HG03159 (cell line): ENCODE measurements around the gene OR10A5.
"Not testable (repeated sequence)": the region's sequence is repeated elsewhere in the genome, so short reads cannot be mapped to it uniquely, and the experiment has no call there.

Source experiments
- ATAC-seq: cut with Tn5 transposase; IDR thresholded peaks from one replicate; pipeline ENCODE4 v1.9.1; 2021; ENCODE audit warnings: mild to moderate bottlenecking, moderate library complexity; ENCODE audit not compliant: unreplicated experiment

OR10A5 gene

DNA sequence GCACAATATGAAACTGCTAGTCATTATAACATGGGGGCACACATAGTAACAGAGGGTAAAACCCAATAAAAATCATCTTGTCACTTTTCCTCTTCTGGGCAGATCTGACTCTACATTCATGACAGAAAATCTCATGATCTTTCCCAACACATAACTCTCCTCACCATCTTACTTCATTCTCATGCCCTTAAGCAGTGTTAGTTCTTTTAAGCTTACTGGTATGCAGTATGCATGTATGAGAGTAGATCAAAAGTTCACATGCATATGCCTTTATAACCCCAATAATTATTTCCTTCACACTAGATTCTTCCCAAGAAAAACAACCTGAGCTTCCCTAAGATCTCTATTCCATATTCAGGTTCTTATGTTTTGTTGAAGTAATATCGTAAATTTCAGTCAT is 25.8 kb downstream of the OR10A5 start:
- ATAC-seq, result no peak

DNA sequence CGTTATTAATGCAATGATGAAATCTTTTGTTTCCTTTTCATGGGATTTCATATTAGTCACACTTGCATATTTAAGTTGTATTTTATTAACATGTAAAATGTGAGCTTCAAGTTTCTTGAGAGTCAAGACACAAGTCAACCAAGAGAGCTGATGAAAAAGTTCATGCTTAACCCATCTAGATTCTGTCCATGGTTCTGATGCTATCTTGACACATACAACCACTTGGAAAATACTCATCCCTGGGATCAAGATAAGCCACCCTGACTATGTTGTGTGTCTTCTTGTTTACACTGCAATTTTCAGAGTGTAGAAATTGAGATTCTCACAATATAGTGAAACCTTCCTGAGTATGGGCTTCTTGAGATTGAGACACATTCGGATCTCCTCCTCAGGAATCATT is 30.3 kb downstream of the OR10A5 start:
- ATAC-seq, result no peak

DNA sequence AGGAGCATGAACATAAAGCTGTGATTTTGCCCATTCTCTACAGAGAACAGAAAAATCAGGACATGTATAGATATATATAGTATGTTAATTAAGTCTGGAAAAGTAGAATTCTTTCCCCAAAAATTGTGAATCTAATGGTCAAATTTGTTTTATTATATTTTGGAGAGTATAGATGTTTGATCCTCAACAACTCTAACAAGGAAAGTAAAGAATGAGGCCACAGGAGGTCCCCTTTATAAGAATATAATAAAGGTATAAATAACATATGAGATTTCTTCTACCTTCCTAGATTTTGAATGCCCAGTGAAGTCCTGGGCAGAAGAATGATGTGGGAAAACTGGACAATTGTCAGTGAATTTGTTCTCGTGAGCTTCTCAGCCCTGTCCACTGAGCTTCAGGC is 30.8 kb downstream of the OR10A5 start, which contains the start of gene OR10A4:
TSS of gene OR10A4 (plus strand) at position 301 of the 400 bp plus-strand sequence. CDS start at position 324, 23 bp downstream.
- no peak for ATAC-seq

DNA sequence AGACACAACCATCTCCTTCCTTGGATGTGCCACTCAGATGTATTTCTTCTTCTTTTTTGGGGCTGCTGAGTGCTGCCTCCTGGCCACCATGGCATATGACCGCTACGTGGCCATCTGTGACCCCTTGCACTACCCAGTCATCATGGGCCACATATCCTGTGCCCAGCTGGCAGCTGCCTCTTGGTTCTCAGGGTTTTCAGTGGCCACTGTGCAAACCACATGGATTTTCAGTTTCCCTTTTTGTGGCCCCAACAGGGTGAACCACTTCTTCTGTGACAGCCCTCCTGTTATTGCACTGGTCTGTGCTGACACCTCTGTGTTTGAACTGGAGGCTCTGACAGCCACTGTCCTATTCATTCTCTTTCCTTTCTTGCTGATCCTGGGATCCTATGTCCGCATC is 31.4 kb downstream of the OR10A5 start:
- ATAC-seq, result no peak

DNA sequence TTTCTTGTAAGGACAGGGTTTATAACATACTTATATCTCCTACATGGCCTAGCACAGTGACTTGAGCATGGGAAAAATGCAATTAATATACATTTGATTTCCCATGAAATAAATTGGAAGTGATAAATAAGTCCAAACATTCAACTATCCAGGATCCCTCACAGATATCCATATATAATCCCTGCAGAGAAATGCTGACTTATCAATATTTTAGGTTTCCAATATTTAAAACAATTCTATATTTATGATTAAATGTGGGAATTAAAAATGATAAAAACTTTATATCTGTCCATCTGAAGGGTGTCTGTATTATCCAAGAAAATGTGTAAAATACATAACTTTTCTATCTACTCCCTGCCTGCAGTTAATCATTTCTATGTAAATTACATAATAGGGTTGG is 37.3 kb downstream of the OR10A5 start:
- no peak for ATAC-seq

DNA sequence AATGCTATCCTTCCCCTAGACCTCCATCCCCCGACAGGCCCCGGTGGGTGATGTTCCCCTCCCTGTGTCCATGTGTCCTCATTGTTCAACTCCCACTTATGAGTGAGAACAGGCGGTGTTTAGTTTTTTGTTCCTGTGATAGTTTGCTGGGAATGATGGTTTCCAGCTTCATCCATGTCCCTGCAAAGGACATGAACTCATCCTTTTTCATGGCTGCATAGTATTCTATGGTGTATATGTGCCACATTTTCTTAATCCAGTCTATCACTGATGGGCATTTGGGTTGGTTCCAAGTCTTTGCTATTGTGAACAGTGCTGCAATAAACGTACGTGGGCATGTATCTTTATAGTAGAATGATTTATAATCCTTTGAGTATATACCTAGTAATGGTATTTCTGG is 42.2 kb downstream of the OR10A5 start:
- not testable (repeated sequence) for ATAC-seq

DNA sequence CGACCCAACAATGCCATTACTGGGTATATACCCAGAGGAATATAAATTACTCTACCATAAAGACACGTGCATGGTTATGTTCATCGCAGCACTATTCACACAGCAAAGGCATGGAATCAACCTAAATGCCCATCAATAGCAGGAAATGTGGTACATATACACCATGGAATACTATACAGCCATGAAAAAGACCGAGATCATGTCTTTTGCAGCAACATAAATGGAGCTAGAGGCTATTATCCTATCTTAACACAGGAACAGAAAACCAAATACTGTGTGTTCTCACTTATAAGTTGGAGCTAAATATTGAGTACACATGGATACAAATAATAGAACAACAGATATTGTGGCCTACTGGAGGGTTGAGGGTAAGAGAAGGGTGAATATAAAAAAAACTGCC is 43.3 kb downstream of the OR10A5 start:
- ATAC-seq, result no peak

DNA sequence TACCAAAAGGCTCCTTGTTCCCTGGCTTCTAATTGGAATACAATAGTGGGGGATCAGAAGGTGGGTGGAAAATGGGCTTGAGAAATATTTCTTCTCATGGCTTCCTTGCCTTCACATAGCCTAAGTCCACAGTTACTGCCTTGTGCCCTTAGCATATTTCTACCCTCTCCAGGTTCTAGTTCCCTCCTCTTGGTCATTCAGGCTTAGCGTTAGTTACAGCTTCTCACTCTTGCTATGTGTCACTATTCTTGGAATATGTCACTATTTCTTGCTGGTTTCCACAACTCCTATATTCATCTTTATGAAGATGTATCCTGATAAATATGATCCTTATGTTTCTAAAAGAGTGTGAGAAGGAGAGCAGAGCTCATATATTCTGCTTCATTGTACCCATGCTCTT is 44.4 kb downstream of the OR10A5 start:
- ATAC-seq, result no peak

DNA sequence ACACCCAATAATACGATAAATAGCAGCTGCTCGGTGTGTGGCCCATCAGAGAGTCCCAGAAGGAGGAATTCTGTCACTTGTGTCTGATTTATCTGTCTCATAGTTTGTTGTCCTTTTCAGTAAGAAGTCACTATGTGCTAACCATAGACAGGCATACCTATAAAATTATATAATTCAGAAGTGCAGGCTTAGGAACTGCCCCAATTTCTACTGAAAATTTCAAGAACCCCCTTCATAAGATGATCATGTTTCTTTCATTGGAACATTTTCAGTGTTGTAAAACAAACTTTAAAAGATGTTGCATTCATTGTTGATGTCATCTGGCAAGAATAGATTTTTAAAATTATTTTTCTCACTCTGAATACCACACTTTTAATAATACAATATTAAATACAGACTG is 46.9 kb downstream of the OR10A5 start, which contains the start of gene OR2D2:
TSS of gene OR2D2 (minus strand) at position 101 of the 400 bp plus-strand sequence. CDS start at position 101, 0 bp downstream.
- no peak for ATAC-seq

DNA sequence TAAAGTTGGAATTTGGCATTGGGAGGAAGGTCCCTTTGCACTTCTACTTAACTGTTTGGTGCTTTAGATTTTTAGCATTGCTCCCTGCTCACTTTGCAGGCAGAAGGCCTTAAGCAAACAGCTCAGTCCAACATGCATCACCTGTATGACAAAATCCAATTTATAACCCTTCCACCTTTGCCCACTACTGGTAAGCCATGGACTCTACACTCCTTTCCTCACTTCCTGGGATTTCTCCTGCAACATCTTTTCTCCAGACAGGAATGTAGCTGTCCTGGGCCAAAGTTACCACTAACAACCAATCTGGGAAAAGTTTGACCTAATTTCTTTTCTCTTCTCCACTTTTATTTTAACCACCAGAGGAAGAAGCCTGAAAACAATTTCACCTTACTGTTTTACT is 48.6 kb downstream of the OR10A5 start:
- ATAC-seq, result no peak

DNA sequence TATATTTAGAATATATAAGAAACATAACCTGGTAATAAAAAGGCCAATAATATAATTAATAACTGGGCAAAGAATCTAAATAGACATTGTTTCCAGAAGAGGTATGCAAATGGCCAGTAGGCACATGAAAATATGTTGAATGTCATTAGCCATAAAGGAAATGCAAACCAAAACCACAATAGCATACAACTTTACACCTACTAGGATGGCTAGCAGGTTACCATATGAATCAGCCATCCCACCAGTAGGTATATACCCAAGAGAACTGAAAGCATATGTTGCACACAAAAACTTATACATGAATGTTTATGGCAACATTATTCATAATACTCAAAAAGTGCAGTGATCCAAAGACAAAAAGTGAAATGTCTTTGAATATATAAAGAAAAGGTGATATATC is 49.5 kb downstream of the OR10A5 start:
- ATAC-seq, result peak; percentile 78
